Esophagus muscularis mucosa (tissue), 4 donors: ENCODE data around the gene PHC3. TPM values are rescaled to one million over a fixed set of nuclear protein-coding genes. Genes with fewer than 3 reads are reported as not detected.

Source experiments
- DNase-seq: peaks from one replicate; pipeline ENCODE4 v3.0.0-alpha.2; 2017; ENCODE audit errors: extremely low spot score
- H3K27ac ChIP-seq, 4 donors: fragments of 200-600 bp; sonication (generic); replicated peaks in 1 of 4; 1 replicate in 3 of 4; 2 replicates in 1 of 4; pipeline ENCODE4 v1.5.1; 2016 to 2019; ENCODE audit warnings: mild to moderate bottlenecking in 1 of 4
- H3K27me3 ChIP-seq, 4 donors: fragments of 200-600 bp; sonication (generic); one replicate each; pipeline versions ENCODE4 v1.5.1 to v1.6.0; 2016 to 2019
- H3K36me3 ChIP-seq, 4 donors: fragments of 200-600 bp; sonication (generic); one replicate each; pipeline ENCODE4 v1.5.1; 2016 to 2019
- H3K4me1 ChIP-seq, 4 donors: fragments of 200-600 bp; sonication (generic); one replicate each; pipeline ENCODE4 v1.5.1; 2016 to 2019
- H3K4me3 ChIP-seq, 4 donors: fragments of 200-600 bp; sonication (generic); 1 replicate in 2 of 4; 2 replicates in 2 of 4; pipeline ENCODE4 v1.5.1; 2016 to 2019; ENCODE audit warnings: mild to moderate bottlenecking in 4 of 4, moderate library complexity in 1 of 4
- H3K9me3 ChIP-seq, 4 donors: fragments of 200-600 bp; sonication (generic); 1 replicate in 3 of 4; 2 replicates in 1 of 4; pipeline ENCODE4 v1.5.1; 2016 to 2019
- EP300 ChIP-seq: sonication (generic); formaldehyde crosslinking; IDR thresholded peaks from one replicate; pipeline ENCODE4 v1.6.1; 2017; ENCODE audit warnings: antibody characterized with exemption
- POLR2A ChIP-seq: fragments of 450-650 bp; IDR thresholded peaks from one replicate; pipeline ENCODE4 v1.6.1; 2017; ENCODE audit warnings: antibody characterized with exemption, moderate library complexity, mild to moderate bottlenecking, low read depth
- POLR2AphosphoS5 ChIP-seq, 2 donors: sonication (generic); formaldehyde crosslinking; IDR thresholded peaks; one replicate each; pipeline ENCODE4 v1.6.1; 2017; ENCODE audit warnings: antibody characterized with exemption in 2 of 2
- WGBS: methylation state at CpG from one replicate; pipeline ENCODE4 v1.1.5; 2018; 5-methylcytosine and 5-hydroxymethylcytosine counted together
- intact Hi-C: fragments of 100-400 bp; cut with DNase I; formaldehyde crosslinking; loops from one replicate; pipeline ENCODE4 v1.15.1; 2023
- total RNA-seq, 4 donors: library from RNA; depleted of rRNA; stranded (reverse); fragments of >200 nt; gene quantifications; one replicate each; pipeline versions ENCODE4 v1.1.0 to v1.2.1, GENCODE V29; 2016
- TF ChIP-seq, protein P1 (sequence below), 3 experiments: fragments of 200-600 bp in 2 of 3; fragments of 450-650 bp in 1 of 3; sonication (generic) in 2 of 3; IDR thresholded peaks; one replicate each; pipeline ENCODE4 v1.5.1; 2017 to 2019; ENCODE audit warnings: antibody characterized with exemption in 3 of 3, mild to moderate bottlenecking in 2 of 3, moderate library complexity in 1 of 3

The PHC3 gene
- total RNA-seq, 4 donors from 2014 or later: 53.7 to 83.1 (median 70.8) TPM

DNA sequence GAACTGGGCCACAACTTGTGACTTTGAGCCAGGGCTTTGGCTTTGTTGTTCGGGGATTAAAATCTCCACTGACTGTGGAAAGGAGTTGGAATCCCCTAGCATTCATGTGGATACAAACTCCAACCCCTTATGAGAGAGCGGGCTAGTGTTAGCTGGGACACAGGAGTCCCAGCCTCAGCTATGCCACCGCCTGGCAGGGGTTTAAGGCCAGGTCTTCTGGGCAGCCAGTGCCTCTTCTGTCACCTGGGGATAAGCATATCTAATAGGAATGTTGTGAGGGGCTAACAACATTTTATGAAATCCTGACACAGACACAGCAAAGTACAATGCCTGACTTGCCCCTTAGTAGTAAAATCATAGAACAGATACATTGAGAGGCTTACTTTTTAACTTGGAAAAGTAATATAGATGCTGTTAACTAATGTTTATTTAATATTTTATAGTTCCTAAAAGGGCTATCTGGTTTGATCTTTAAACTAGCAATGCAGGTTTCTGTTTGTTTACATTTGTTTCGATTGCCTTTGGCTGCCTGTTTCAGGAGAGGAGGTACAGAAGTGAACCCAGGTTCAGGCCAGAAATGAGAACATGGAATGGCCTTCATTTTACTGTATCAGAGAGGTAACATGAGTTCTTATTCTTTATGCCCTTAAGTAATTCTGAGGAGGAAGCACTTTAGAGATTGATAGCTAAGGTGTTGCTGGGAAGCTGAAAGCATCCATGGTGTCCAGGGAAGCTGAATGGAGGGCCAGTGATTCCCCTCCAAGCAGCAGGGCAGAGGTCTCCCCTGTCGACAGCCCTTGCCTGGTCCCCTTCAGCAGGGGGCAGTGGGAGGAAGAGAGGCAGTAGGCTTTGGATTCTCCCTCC is 135.0 kb downstream of the PHC3 start:
- WGBS: 70% methylated on average over 3 of the region's 5 CpGs
- intact Hi-C loops: no loop called here

DNA sequence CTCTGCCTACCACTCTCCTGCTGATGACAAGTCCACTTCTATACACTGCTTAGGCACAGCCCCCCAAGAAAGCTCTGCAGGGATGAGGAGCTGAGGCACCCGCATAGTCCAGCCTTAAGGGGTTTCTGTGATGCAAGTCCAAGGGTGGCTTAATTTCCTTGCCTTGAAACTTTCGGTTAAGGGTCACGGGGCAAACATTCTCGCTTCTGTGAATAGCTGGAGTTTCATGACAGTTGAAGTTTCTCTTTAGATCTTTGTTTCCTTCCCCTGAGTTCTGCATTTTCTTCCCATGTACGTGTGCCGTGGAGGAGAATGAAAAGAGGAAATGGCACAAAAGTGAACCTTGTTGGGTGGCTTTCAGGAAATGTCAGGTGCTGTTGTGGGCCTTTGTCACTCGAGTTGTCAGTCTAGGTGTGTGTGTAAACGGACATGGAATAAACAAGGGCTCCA is 136.7 kb downstream of the PHC3 start:
- Histone ChIP-seq H3K27ac (no peak overlapping the region), H3K36me3 (no peaks in the 10 kb centered on the region), H3K4me3 (no peak overlapping the region), H3K4me1 (peaks cover 0 to 5% (median under 1%) of the 10 kb centered on the region in 4 donors), H3K27me3 (peaks cover 0 to 31% (median 0%) of the 10 kb centered on the region in 4 donors), H3K9me3 (no peaks in the 10 kb centered on the region)
- no peak for DNase-seq
- WGBS: 84% methylated on average over 8 of the region's 8 CpGs
- intact Hi-C loops: no loop called here
- TF ChIP-seq EP300 (no peak), POLR2A (no peak), POLR2AphosphoS5 (IDR thresholded peaks at IDR 0.05) (no peak)
- TF ChIP-seq, protein P1, sequence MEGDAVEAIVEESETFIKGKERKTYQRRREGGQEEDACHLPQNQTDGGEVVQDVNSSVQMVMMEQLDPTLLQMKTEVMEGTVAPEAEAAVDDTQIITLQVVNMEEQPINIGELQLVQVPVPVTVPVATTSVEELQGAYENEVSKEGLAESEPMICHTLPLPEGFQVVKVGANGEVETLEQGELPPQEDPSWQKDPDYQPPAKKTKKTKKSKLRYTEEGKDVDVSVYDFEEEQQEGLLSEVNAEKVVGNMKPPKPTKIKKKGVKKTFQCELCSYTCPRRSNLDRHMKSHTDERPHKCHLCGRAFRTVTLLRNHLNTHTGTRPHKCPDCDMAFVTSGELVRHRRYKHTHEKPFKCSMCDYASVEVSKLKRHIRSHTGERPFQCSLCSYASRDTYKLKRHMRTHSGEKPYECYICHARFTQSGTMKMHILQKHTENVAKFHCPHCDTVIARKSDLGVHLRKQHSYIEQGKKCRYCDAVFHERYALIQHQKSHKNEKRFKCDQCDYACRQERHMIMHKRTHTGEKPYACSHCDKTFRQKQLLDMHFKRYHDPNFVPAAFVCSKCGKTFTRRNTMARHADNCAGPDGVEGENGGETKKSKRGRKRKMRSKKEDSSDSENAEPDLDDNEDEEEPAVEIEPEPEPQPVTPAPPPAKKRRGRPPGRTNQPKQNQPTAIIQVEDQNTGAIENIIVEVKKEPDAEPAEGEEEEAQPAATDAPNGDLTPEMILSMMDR (IDR thresholded peaks at IDR 0.05): no peak

More for the DNA sequence above, 135.0 kb downstream of the PHC3 start:
- Histone ChIP-seq H3K9me3 (no peaks in the 10 kb centered on the region), H3K36me3 (no peaks in the 10 kb centered on the region), H3K27ac (no peak overlapping the region), H3K4me1 (peaks cover 0 to 4% (median 0%) of the 10 kb centered on the region in 4 donors), H3K4me3 (no peak overlapping the region), H3K27me3 (peaks cover 0 to 28% (median 0%) of the 10 kb centered on the region in 4 donors)
- TF ChIP-seq POLR2A (no peak), EP300 (no peak), POLR2AphosphoS5 (IDR thresholded peaks at IDR 0.05) (no peak)
- TF ChIP-seq, protein P1 (IDR thresholded peaks at IDR 0.05): no peak
- DNase-seq: no peak

DNA sequence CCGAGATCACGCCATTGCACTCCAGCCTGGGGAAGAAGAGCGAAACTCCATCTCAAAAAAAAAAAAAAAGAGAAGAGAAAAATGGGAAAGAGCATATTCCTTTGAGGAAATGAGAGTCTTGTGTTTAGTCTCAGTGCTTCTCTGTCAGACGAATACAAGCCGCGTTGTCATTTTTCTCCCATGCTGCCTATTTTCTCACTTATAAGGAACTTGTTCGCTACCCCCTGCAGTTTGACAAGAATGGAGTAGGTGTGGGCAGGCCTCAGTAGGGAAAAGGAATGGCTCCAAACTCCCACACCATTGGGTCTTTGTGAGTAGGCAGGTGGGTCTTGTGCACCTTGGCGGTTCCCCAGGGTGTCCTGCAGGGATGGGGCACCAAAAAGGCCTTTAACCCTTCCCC is 137.3 kb downstream of the PHC3 start:
- intact Hi-C loops: no loop called here
- H3K27me3 ChIP-seq: peaks cover 0 to 34% (median 0%) of the 10 kb centered on the region in 4 donors
- peaks cover 0 to 5% (median 0%) of the 10 kb centered on the region in 4 donors for H3K4me1 ChIP-seq
- DNase-seq: no peak
- H3K4me3 ChIP-seq: no peak overlapping the region
- no peaks in the 10 kb centered on the region for H3K36me3 ChIP-seq
- TF ChIP-seq EP300 (no peak), POLR2A (no peak), POLR2AphosphoS5 (IDR thresholded peaks at IDR 0.05) (no peak)
- TF ChIP-seq, protein P1 (IDR thresholded peaks at IDR 0.05): no peak
- no peak overlapping the region for H3K27ac ChIP-seq
- no peaks in the 10 kb centered on the region for H3K9me3 ChIP-seq
- 83% methylated on average over 8 of the region's 8 CpGs for WGBS

DNA sequence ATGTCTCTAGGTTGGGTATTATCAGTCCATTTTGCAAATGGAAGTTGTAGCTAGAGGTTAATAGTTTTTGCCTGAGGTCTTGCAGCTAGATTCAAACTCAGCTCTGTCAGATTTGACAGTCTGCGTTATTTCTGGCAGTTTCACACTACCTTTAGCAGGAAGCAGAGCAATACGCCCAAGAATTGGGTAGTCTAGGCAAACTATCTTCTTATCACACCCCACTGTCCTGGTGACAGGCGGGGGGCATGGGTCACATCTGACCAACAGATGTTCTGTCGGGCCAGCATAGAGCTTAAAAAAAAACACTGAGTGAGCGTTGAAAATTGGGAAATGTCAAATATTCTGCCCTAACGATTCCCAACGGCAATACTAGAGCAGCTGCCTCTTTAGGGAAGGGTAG is 138.0 kb downstream of the PHC3 start:
- H3K36me3 ChIP-seq: no peaks in the 10 kb centered on the region
- no peak overlapping the region for H3K4me3 ChIP-seq
- peaks cover 3 to 11% (median 5%) of the 10 kb centered on the region in 4 donors for H3K4me1 ChIP-seq
- TF ChIP-seq EP300 (no peak), POLR2AphosphoS5 (IDR thresholded peaks at IDR 0.05) (no peak), POLR2A (no peak)
- TF ChIP-seq, protein P1 (IDR thresholded peaks at IDR 0.05): no peak
- DNase-seq: no peak
- intact Hi-C loops: no loop called here
- 48% methylated on average over 7 of the region's 7 CpGs for WGBS
- H3K9me3 ChIP-seq: no peaks in the 10 kb centered on the region
- no peak overlapping the region for H3K27ac ChIP-seq
- peaks cover 0 to 41% (median 5%) of the 10 kb centered on the region in 4 donors for H3K27me3 ChIP-seq
